SK-N-SH (cell line): ENCODE results near the gene APOBEC3H. TPM values are rescaled to one million over a fixed set of nuclear protein-coding genes. Genes with fewer than 3 reads are reported as not detected.
A peak's percentile ranks its signal among the peaks of the same experiment; 100 is the strongest.

Experiments used
- CTCF ChIA-PET: fragments of 300-600, 350-600 bp; formaldehyde crosslinking; extraction: SDS; loops from one replicate; lab custom pipeline; 2021; lab: Yijun Ruan, JAX
- POLR2A ChIA-PET: fragments of 350-600 bp; sonication (Branson Sonifier 250); formaldehyde crosslinking; extraction: SDS; loops from one replicate; lab custom pipeline; 2020; ENCODE audit warnings: antibody characterized with exemption, inconsistent platforms; lab: Yijun Ruan, JAX
- DNase-seq: peaks from one replicate; pipeline ENCODE4 v3.0.0; 2012
- H2AFZ ChIP-seq: fragments of 200-600 bp; sonication (generic); 2 replicates; pipeline ENCODE4 v1.8.1; 2016; ENCODE audit warnings: antibody characterized with exemption, mild to moderate bottlenecking, low read depth
- H3F3A ChIP-seq: fragments of 200-600 bp; sonication (generic); replicated peaks from 2 replicates; pipeline ENCODE3; 2016; ENCODE audit warnings: antibody characterized with exemption, mild to moderate bottlenecking; ENCODE audit not compliant: insufficient read depth
- H3K27ac ChIP-seq, 2 experiments: fragments of 200-500 bp in 1 of 2; fragments of 200-600 bp in 1 of 2; sonication (Bioruptor generic) in 1 of 2; sonication (generic), shearing (Covaris generic) in 1 of 2; 2 replicates each; pipeline versions ENCODE4 v1.5.1 to v1.6.1; 2014 to 2016; ENCODE audit warnings: low read depth in 2 of 2, inconsistent platforms in 1 of 2, low read length in 1 of 2, mild to moderate bottlenecking in 1 of 2, mixed read lengths in 1 of 2
- H3K27me3 ChIP-seq: fragments of 200-600 bp; sonication (generic), shearing (Covaris generic); 2 replicates; pipeline ENCODE4 v1.6.1; 2016; ENCODE audit warnings: mixed run types; ENCODE audit not compliant: insufficient read depth
- H3K36me3 ChIP-seq, 2 experiments: fragments of 200-500 bp in 1 of 2; fragments of 200-600 bp in 1 of 2; sonication (Bioruptor generic) in 1 of 2; sonication (generic) in 1 of 2; replicated peaks in 1 of 2; 2 replicates each; pipeline versions ENCODE3 to v1.5.1; 2014 to 2016; ENCODE audit warnings: low read length in 1 of 2, mild to moderate bottlenecking in 1 of 2; ENCODE audit not compliant: insufficient read depth in 2 of 2, control insufficient read depth in 1 of 2
- H3K4me1 ChIP-seq, 2 experiments: fragments of 200-500 bp in 1 of 2; fragments of 200-600 bp in 1 of 2; sonication (Bioruptor generic) in 1 of 2; sonication (generic), shearing (Covaris generic) in 1 of 2; 2 replicates each; pipeline versions ENCODE4 v1.5.1 to v1.6.1; 2014 to 2016; ENCODE audit warnings: low read depth in 1 of 2, low read length in 1 of 2, mixed run types in 1 of 2; ENCODE audit not compliant: insufficient read depth in 2 of 2, control insufficient read depth in 1 of 2
- H3K4me2 ChIP-seq: fragments of 200-600 bp; sonication (generic), shearing (Covaris generic); 2 replicates; pipeline ENCODE4 v1.6.1; 2017; ENCODE audit warnings: mixed run types
- H3K4me3 ChIP-seq, 2 experiments: fragments of 200-500 bp in 1 of 2; fragments of 200-600 bp in 1 of 2; sonication (Bioruptor generic) in 1 of 2; sonication (generic), shearing (Covaris generic) in 1 of 2; 2 replicates each; pipeline versions ENCODE4 v1.5.1 to v1.8.1; 2014 to 2016; ENCODE audit warnings: low read depth in 2 of 2, inconsistent platforms in 1 of 2, low read length in 1 of 2, mild to moderate bottlenecking in 1 of 2, mixed read lengths in 1 of 2, moderate library complexity in 1 of 2
- H3K79me2 ChIP-seq: fragments of 200-600 bp; sonication (generic); 2 replicates; pipeline ENCODE4 v1.8.1; 2017; ENCODE audit warnings: mild to moderate bottlenecking; ENCODE audit not compliant: insufficient read depth
- H3K9ac ChIP-seq: fragments of 200-600 bp; sonication (generic); 2 replicates; pipeline ENCODE4 v1.6.1; 2017; ENCODE audit warnings: mixed run types
- H3K9me2 ChIP-seq: fragments of 200-600 bp; sonication (generic); 2 replicates; pipeline ENCODE4 v1.6.1; 2017; ENCODE audit warnings: mixed run types
- H3K9me3 ChIP-seq: fragments of 200-600 bp; sonication (generic); 2 replicates; pipeline ENCODE4 v1.6.1; 2017; ENCODE audit warnings: mixed run types, mild to moderate bottlenecking, moderate library complexity
- H4K20me1 ChIP-seq: fragments of 200-600 bp; sonication (generic); 2 replicates; pipeline ENCODE4 v1.6.1; 2017; ENCODE audit warnings: mild to moderate bottlenecking, mixed run types; ENCODE audit not compliant: insufficient read depth
- CHD2 ChIP-seq: fragments of 150-350 bp; IDR thresholded peaks from 2 replicates; pipeline ENCODE4 v1.6.1; 2018; ENCODE audit warnings: low read length; ENCODE audit not compliant: partially characterized antibody
- EP300 ChIP-seq, 2 experiments: IDR thresholded peaks; 2 replicates each; pipeline versions ENCODE4 v1.4.0 to v1.6.1; 2012; ENCODE audit warnings: borderline replicate concordance in 1 of 2, low read depth in 1 of 2, low read length in 1 of 2
- FOXJ3 ChIP-seq: sonication (generic); formaldehyde crosslinking; IDR thresholded peaks from 2 replicates; pipeline ENCODE4 v1.5.1; 2020; ENCODE audit warnings: mild to moderate bottlenecking, missing genetic modification reagents
- FOXM1 ChIP-seq: IDR thresholded peaks from 2 replicates; pipeline ENCODE4 v1.4.0; 2012; ENCODE audit warnings: low read depth, mild to moderate bottlenecking
- GABPA ChIP-seq: IDR thresholded peaks from 2 replicates; pipeline ENCODE4 v1.4.0; 2012; ENCODE audit warnings: low read depth, mild to moderate bottlenecking
- GATA2 ChIP-seq: sonication (generic); formaldehyde crosslinking; IDR thresholded peaks from 2 replicates; pipeline ENCODE4 v1.5.0; 2020; ENCODE audit warnings: mild to moderate bottlenecking, missing genetic modification reagents
- IRF3 ChIP-seq: fragments of 150-350 bp; IDR thresholded peaks from 2 replicates; pipeline ENCODE4 v1.6.1; 2016; ENCODE audit warnings: mild to moderate bottlenecking, low read depth, low read length
- JUND ChIP-seq: IDR thresholded peaks from 2 replicates; pipeline ENCODE4 v1.4.0; 2012
- MAX ChIP-seq: IDR thresholded peaks from 2 replicates; pipeline ENCODE4 v1.4.0; 2012; ENCODE audit warnings: low read depth
- MEF2A ChIP-seq: IDR thresholded peaks from 2 replicates; pipeline ENCODE4 v1.4.0; 2012; ENCODE audit warnings: low read depth, borderline replicate concordance
- NFIC ChIP-seq: IDR thresholded peaks from 2 replicates; pipeline ENCODE4 v1.4.0; 2012; ENCODE audit warnings: borderline replicate concordance
- RAD21 ChIP-seq: IDR thresholded peaks from 2 replicates; pipeline ENCODE4 v1.6.1; 2012; ENCODE audit warnings: mild to moderate bottlenecking, low read length
- REST ChIP-seq: IDR thresholded peaks from 2 replicates; pipeline ENCODE4 v1.6.1; 2012; ENCODE audit warnings: mild to moderate bottlenecking, low read depth, low read length, moderate library complexity
- SIN3A ChIP-seq: IDR thresholded peaks from 2 replicates; pipeline ENCODE4 v1.6.1; 2012; ENCODE audit warnings: low read depth, mild to moderate bottlenecking, low read length, moderate library complexity, borderline replicate concordance
- TCF12 ChIP-seq: IDR thresholded peaks from 2 replicates; pipeline ENCODE4 v1.4.0; 2012
- TEAD4 ChIP-seq: IDR thresholded peaks from 2 replicates; pipeline ENCODE4 v1.4.0; 2012; ENCODE audit warnings: mild to moderate bottlenecking, borderline replicate concordance; ENCODE audit not compliant: insufficient read depth
- YY1 ChIP-seq: IDR thresholded peaks from 2 replicates; pipeline ENCODE4 v1.4.0; 2012; ENCODE audit warnings: low read depth, mild to moderate bottlenecking
- ZBTB33 ChIP-seq: IDR thresholded peaks from 2 replicates; pipeline ENCODE4 v1.4.0; 2012; ENCODE audit warnings: low read depth, borderline replicate concordance
- WGBS: methylation state at CpG from one replicate; pipeline ENCODE4 v1.1.6; 2017; ENCODE audit warnings: low lambda C conversion rate; 5-methylcytosine and 5-hydroxymethylcytosine counted together
- polyA plus RNA-seq, 3 experiments: library from polyadenylated mRNA; depleted of rRNA; stranded (reverse); fragments of >200 nt; gene quantifications; 2 replicates each; pipeline ENCODE4 v1.2.3, GENCODE V29; 2012
- small RNA-seq, 7 experiments: library from RNA; depleted of rRNA; stranded (forward); fragments of <200 nt; gene quantifications; one replicate each; pipeline ENCODE3, GENCODE V24; 2012

APOBEC3H gene
- polyA plus RNA-seq, 1 of the 3 experiments (the other 2 are of a cell fraction) = 0.18 TPM

GRCh38 chr22:39153220-39153717 is 56.2 kb downstream of the APOBEC3H start:
- TF ChIP-seq FOXJ3 (CRISPR knock-in tag) (no peak), MAX (no peak), JUND (no peak), YY1 (no peak), REST (no peak), IRF3 (no peak), GATA2 (CRISPR knock-in tag) (no peak), TEAD4 (no peak), TCF12 (no peak), EP300 (IDR thresholded peaks at IDR 0.05; ENCODE audit: borderline replicate concordance in 1 of 2, low read depth in 1 of 2, low read length in 1 of 2) (no peak), NFIC (no peak), CHD2 (no peak), SIN3A (no peak), FOXM1 (no peak), ZBTB33 (no peak), MEF2A (no peak), GABPA (no peak), RAD21 (no peak)
- Histone ChIP-seq H3K79me2 (no peaks in the 10 kb centered on the region), H3K9ac (no peak overlapping the region), H3K36me3 (no peaks in the 10 kb centered on the region), H3K27me3 (peaks cover 14% of the 10 kb centered on the region; the same call in 1 of the 2 replicates), H3K27ac (no peak overlapping the region), H4K20me1 (no peaks in the 10 kb centered on the region), H3K4me2 (peak overlapping the region; percentile 68), H3K9me3 (no peaks in the 10 kb centered on the region), H2AFZ (peak overlapping the region; percentile 74; the same call in 1 of the 2 replicates), H3K4me1 (peaks cover 0 to 2% of the 10 kb centered on the region in 2 experiments; a peak in 1 of 4 replicates), H3K9me2 (no peaks in the 10 kb centered on the region), H3K4me3 (peak overlapping the region; percentile 48 to 56), H3F3A (no peaks in the 10 kb centered on the region)
- CTCF ChIA-PET = interaction anchor here (1.1 kb wide), 1 partner anchor 229 kb away, joined by 4 read pairs; no protein-coding TSS in a partner anchor
- DNase-seq = no peak
- 11% methylated on average over 13 of the region's 43 CpGs for WGBS
- POLR2A ChIA-PET = interaction anchor here (1.8 kb wide), 1 partner anchor 165 kb away, joined by 5 read pairs; no protein-coding TSS in a partner anchor

Small RNA genes lying within 50 kb of the gene (small RNA-seq; reads per million reads assigned to genes)
- gene AL022318.2 (0 reads per million in 7 experiments), gene COX5BP7 (0 reads per million in 7 experiments)

Other genes starting within 250 kb of the APOBEC3H start
- gene CBX6, start 225.0 kb upstream of the APOBEC3H start, polyA plus RNA-seq (2012; rRNA removed) = 3.4 and 5.4 TPM in 2 replicates
- not detected in 2 replicates for gene APOBEC3A, start 139.6 kb upstream of the APOBEC3H start, polyA plus RNA-seq (2012; rRNA removed)
- gene APOBEC3B, start 114.9 kb upstream of the APOBEC3H start, polyA plus RNA-seq (2012; rRNA removed) = not detected in 2 replicates
- gene APOBEC3C, start 83.0 kb upstream of the APOBEC3H start, polyA plus RNA-seq (2012; rRNA removed) = 11.7 and 12.4 TPM in 2 replicates
- 0.21 and 0.37 TPM in 2 replicates for gene APOBEC3D, start 76.1 kb upstream of the APOBEC3H start, polyA plus RNA-seq (2012; rRNA removed)
- gene APOBEC3F, start 56.4 kb upstream of the APOBEC3H start, polyA plus RNA-seq (2012; rRNA removed) = 3.8 and 4.3 TPM in 2 replicates
- 0.11 TPM in 1 of 2 replicates, not detected in the other for gene APOBEC3G, start 20.0 kb upstream of the APOBEC3H start, polyA plus RNA-seq (2012; rRNA removed)
- 2.3 and 2.7 TPM in 2 replicates for gene CBX7, start 55.4 kb downstream of the APOBEC3H start, polyA plus RNA-seq (2012; rRNA removed)
- 0.19 and 0.44 TPM in 2 replicates for gene PDGFB, start 147.7 kb downstream of the APOBEC3H start, polyA plus RNA-seq (2012; rRNA removed)
- 4,089 and 4,976 TPM in 2 replicates for gene RPL3, start 222.4 kb downstream of the APOBEC3H start, polyA plus RNA-seq (2012; rRNA removed)